Activated CD8-positive, alpha-beta T cell treated with anti-CD3 and anti-CD28 coated beads for 36 hours (primary cell): ENCODE measurements around the gene ATP2C2. TPM values are rescaled to one million over a fixed set of nuclear protein-coding genes. Genes with fewer than 3 reads are reported as not detected.

ENCODE experiments used
- ATAC-seq: fragments of 200-7000 bp; cut with Tn5 transposase; one replicate; pipeline ENCODE4 v1.10.0; 2021; ENCODE audit warnings: mild to moderate bottlenecking, moderate library complexity
- CTCF ChIA-PET: fragments of 350-600 bp; sonication (Branson Sonifier 250); formaldehyde crosslinking; loops from one replicate; lab custom pipeline; 2021; ENCODE audit warnings: antibody characterized with exemption; lab: Charles Lee
- POLR2A ChIA-PET: fragments of 350-600 bp; sonication (Branson Sonifier 250); formaldehyde crosslinking; loops from one replicate; lab custom pipeline; 2021; ENCODE audit warnings: antibody characterized with exemption; lab: Charles Lee
- DNase-seq: peaks from one replicate; pipeline ENCODE4 v3.0.0-alpha.2; 2020
- H3K27ac Mint-ChIP-seq: one replicate; pipeline ENCODE4 v1.8.0; 2021; ENCODE audit warnings: mild to moderate bottlenecking, mixed read lengths
- H3K27me3 Mint-ChIP-seq: one replicate; pipeline ENCODE4 v1.8.0; 2021; ENCODE audit warnings: mixed read lengths
- H3K36me3 Mint-ChIP-seq: one replicate; pipeline ENCODE4 v1.8.0; 2021; ENCODE audit warnings: low read depth, mixed read lengths
- H3K4me1 Mint-ChIP-seq: one replicate; pipeline ENCODE4 v1.8.0; 2021; ENCODE audit warnings: low read depth, mixed read lengths
- H3K4me3 Mint-ChIP-seq: one replicate; pipeline ENCODE4 v1.8.0; 2021; ENCODE audit warnings: mild to moderate bottlenecking, moderate library complexity, mixed read lengths
- H3K9me3 Mint-ChIP-seq: one replicate; pipeline ENCODE4 v1.8.0; 2021; ENCODE audit warnings: mixed read lengths
- intact Hi-C: fragments of 100-400 bp; cut with micrococcal nuclease; formaldehyde crosslinking; loops from one replicate; pipeline ENCODE4 v1.10.0; 2022
- total RNA-seq, 2 experiments: library from RNA; stranded (reverse); gene quantifications; one replicate each; pipeline ENCODE4 v1.2.3, GENCODE V29; 2021
- TF ChIP-seq, protein P1 (sequence below): fragments of 200-600 bp; IDR thresholded peaks from one replicate; pipeline ENCODE4 v1.8.0; 2022; ENCODE audit warnings: antibody characterized with exemption, mild to moderate bottlenecking

Gene ATP2C2
- total RNA-seq, 2 experiments from 2014 or later: not detected

DNA sequence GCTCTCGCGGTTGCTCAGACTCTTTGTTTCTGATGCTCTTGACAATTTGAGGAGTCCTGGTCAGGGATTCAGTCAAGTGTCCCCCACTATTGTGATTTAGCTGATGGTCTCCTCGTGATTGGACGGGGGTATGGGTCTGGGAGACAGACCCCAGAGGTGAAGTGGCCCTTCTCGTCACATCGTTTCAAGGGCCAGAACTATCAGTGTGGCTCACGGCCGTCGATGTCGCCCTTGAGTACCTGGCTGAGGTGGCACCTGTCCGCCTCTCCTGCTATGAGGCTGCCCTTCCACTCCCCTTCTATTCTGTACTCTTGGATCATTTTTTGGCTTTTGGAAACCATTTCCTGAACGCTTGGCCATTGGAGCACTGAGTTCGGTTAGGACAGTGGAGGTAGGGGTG, 143.5 kb downstream of the ATP2C2 start:
- peak overlapping the region; percentile 39 for H3K4me3 Mint-ChIP-seq
- POLR2A ChIA-PET: interaction anchor here (0.6 to 1.8 kb wide), 4 partner anchors 43 to 88 kb away, joined by 3 to 6 read pairs (median 4); no protein-coding TSS in a partner anchor
- H3K4me1 Mint-ChIP-seq: peaks cover 75% of the 10 kb centered on the region
- peak overlapping the region; percentile 80 for H3K27ac Mint-ChIP-seq
- no peaks in the 10 kb centered on the region for H3K9me3 Mint-ChIP-seq
- intact Hi-C loops: loop anchor here (1.0 to 10.0 kb wide), 2 partner anchors 110 to 213 kb away; no protein-coding TSS in a partner anchor
- no peaks in the 10 kb centered on the region for H3K27me3 Mint-ChIP-seq
- peaks cover 22% of the 10 kb centered on the region for H3K36me3 Mint-ChIP-seq
- TF ChIP-seq, protein P1, sequence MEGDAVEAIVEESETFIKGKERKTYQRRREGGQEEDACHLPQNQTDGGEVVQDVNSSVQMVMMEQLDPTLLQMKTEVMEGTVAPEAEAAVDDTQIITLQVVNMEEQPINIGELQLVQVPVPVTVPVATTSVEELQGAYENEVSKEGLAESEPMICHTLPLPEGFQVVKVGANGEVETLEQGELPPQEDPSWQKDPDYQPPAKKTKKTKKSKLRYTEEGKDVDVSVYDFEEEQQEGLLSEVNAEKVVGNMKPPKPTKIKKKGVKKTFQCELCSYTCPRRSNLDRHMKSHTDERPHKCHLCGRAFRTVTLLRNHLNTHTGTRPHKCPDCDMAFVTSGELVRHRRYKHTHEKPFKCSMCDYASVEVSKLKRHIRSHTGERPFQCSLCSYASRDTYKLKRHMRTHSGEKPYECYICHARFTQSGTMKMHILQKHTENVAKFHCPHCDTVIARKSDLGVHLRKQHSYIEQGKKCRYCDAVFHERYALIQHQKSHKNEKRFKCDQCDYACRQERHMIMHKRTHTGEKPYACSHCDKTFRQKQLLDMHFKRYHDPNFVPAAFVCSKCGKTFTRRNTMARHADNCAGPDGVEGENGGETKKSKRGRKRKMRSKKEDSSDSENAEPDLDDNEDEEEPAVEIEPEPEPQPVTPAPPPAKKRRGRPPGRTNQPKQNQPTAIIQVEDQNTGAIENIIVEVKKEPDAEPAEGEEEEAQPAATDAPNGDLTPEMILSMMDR: no peak
- no peak for ATAC-seq
- CTCF ChIA-PET: interaction anchor here (0.9 to 11.0 kb wide), 15 partner anchors 21 to 227 kb away, joined by 3 to 145 read pairs (median 4); no protein-coding TSS in a partner anchor
- no peak for DNase-seq

DNA sequence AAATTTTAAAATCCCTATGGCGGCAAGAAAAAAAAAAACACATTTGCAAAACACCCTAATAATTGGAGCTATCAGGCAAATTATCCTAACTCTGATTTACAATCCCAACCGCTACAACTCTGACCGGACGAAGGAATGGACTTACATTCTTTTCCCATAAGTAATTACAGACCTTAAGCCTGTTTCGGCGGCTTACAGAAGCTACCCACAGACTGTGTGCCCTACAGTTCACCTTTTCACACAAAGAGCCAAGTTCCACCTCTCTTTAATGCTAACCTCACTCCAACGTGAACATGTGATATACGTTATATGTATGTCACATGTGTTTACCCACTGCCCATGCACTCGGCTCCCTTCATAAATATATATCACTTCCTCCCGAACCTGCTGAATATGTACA, 144.8 kb downstream of the ATP2C2 start:
- peak overlapping the region; percentile 55 for H3K4me3 Mint-ChIP-seq
- ChIA-PET POLR2A (interaction anchor here (1.0 to 2.8 kb wide), 7 partner anchors 7 to 105 kb away, joined by 3 to 17 read pairs (median 11); partner anchors contain the start of genes COTL1 and MEAK7), CTCF (interaction anchor here (0.7 to 11.0 kb wide), 10 partner anchors 34 to 223 kb away, joined by 3 to 145 read pairs (median 4); no protein-coding TSS in a partner anchor)
- H3K27ac Mint-ChIP-seq: peak overlapping the region; percentile 98
- DNase-seq (no peak), ATAC-seq (no peak)
- no peaks in the 10 kb centered on the region for H3K27me3 Mint-ChIP-seq
- TF ChIP-seq, protein P1: no peak
- H3K4me1 Mint-ChIP-seq: peaks cover 72% of the 10 kb centered on the region
- intact Hi-C loops: loop anchor here (10.0 kb wide), 1 partner anchor 212 kb away; no protein-coding TSS in a partner anchor
- H3K36me3 Mint-ChIP-seq: peaks cover 20% of the 10 kb centered on the region
- H3K9me3 Mint-ChIP-seq: no peaks in the 10 kb centered on the region

GRCh38 chr16:84513666-84514065, 145.3 kb downstream of the ATP2C2 start:
- TF ChIP-seq, protein P1: no peak
- Mint-ChIP-seq H3K27me3 (no peaks in the 10 kb centered on the region), H3K27ac (peak overlapping the region; percentile 98), H3K4me3 (peak overlapping the region; percentile 55), H3K36me3 (peaks cover 21% of the 10 kb centered on the region), H3K9me3 (no peaks in the 10 kb centered on the region), H3K4me1 (peaks cover 70% of the 10 kb centered on the region)
- DNase-seq (no peak), ATAC-seq (no peak)
- ChIA-PET CTCF (interaction anchor here (0.7 to 11.0 kb wide), 10 partner anchors 34 to 228 kb away, joined by 3 to 145 read pairs (median 4); no protein-coding TSS in a partner anchor), POLR2A (interaction anchor here (0.7 to 2.8 kb wide), 14 partner anchors 8 to 397 kb away, joined by 3 to 20 read pairs (median 7); partner anchors contain the start of genes COTL1, MBTPS1 and MEAK7)
- intact Hi-C loops: loop anchor here (2.0 to 10.0 kb wide), 3 partner anchors 35 to 211 kb away; no protein-coding TSS in a partner anchor

Other genes starting within 250 kb of the ATP2C2 start
- gene HSDL1, start 223.4 kb upstream of the ATP2C2 start, total RNA-seq: 10 to 100 TPM; 11.1 to 11.8 TPM
- gene DNAAF1, start 223.2 kb upstream of the ATP2C2 start, total RNA-seq: not detected
- 10 to 100 TPM; 59.3 to 62.6 TPM for gene TAF1C, start 181.5 kb upstream of the ATP2C2 start, total RNA-seq
- under 1 TPM; 0.16 to 0.63 TPM for gene ADAD2, start 177.4 kb upstream of the ATP2C2 start, total RNA-seq
- not detected for gene KCNG4, start 128.5 kb upstream of the ATP2C2 start, total RNA-seq
- not detected for gene WFDC1, start 73.7 kb upstream of the ATP2C2 start, total RNA-seq
- 10 to 100 TPM; 21.1 to 22.4 TPM for gene MEAK7, start 136.1 kb downstream of the ATP2C2 start, total RNA-seq
- gene COTL1, start 249.5 kb downstream of the ATP2C2 start, total RNA-seq: 100 to 1,000 TPM; 664 to 677 TPM